HCT116 (cell line): Measurements from ENCODE around the gene TIMP3. TPM values are rescaled to one million over a fixed set of nuclear protein-coding genes. Genes with fewer than 3 reads are reported as not detected.

Experiments
- ATAC-seq: fragments of 200-7000 bp; cut with Tn5 transposase; 2 replicates; pipeline ENCODE4 v1.9.1; 2020; ENCODE audit warnings: mild to moderate bottlenecking, moderate library complexity
- BruUV-seq: library from RNA; stranded (reverse); fragments of 400-500 nt; replicated peaks from 2 replicates; lab custom pipeline; 2021; lab: Mats Ljungman, UMichigan
- CTCF ChIA-PET: fragments of 300-600 bp; sonication (Branson Sonifier 250); formaldehyde crosslinking; loops from one replicate; lab custom pipeline; 2021; ENCODE audit warnings: antibody characterized with exemption; lab: Charles Lee
- POLR2A ChIA-PET: fragments of 300-600, 350-600 bp; sonication (Branson Sonifier 250); formaldehyde crosslinking; loops from one replicate; lab custom pipeline; 2021; ENCODE audit warnings: antibody characterized with exemption; lab: Charles Lee
- RAD21 ChIA-PET, 2 experiments: fragments of 300-600 bp; sonication (Branson Sonifier 250); formaldehyde crosslinking; loops; one replicate each; lab custom pipeline; 2023; ENCODE audit warnings: low total read pairs in 2 of 2; ENCODE audit not compliant: uncharacterized antibody in 2 of 2, unreplicated experiment in 2 of 2, low non-redundant PET in 1 of 2; lab: Charles Lee
- DNase-seq: peaks from one replicate; pipeline ENCODE4 v3.0.0-alpha.2; 2010; ENCODE audit warnings: low read depth, low spot score
- H2AFZ ChIP-seq: fragments of 200-600 bp; shearing (Covaris generic), sonication (generic); 2 replicates; pipeline ENCODE4 v1.6.1; 2017; ENCODE audit warnings: low read depth, mixed run types, mixed read lengths, antibody characterized with exemption, low read length; ENCODE audit not compliant: poor library complexity, severe bottlenecking
- H3K27ac ChIP-seq: 2 replicates; pipeline ENCODE4 v1.5.1; 2012; ENCODE audit warnings: low read depth, low read length
- H3K27me3 ChIP-seq: fragments of 200-600 bp; sonication (generic); 2 replicates; pipeline ENCODE4 v1.6.1; 2016; ENCODE audit warnings: mixed run types, low read length, mixed read lengths; ENCODE audit not compliant: insufficient read depth
- H3K36me3 ChIP-seq, 2 experiments: fragments of 200-500 bp in 1 of 2; fragments of 200-600 bp in 1 of 2; sonication (Bioruptor generic) in 1 of 2; sonication (generic) in 1 of 2; 2 replicates each; pipeline versions ENCODE4 v1.5.1 to v1.6.1; 2014 to 2016; ENCODE audit warnings: low read length in 2 of 2, inconsistent platforms in 1 of 2, mixed read lengths in 1 of 2, mixed run types in 1 of 2; ENCODE audit not compliant: insufficient read depth in 2 of 2, control insufficient read depth in 1 of 2
- H3K4me1 ChIP-seq, 2 experiments: fragments of 200-600 bp in 1 of 2; sonication (generic) in 1 of 2; 2 replicates each; pipeline versions ENCODE4 v1.5.1 to v1.6.1; 2012 to 2017; ENCODE audit warnings: low read length in 2 of 2, inconsistent platforms in 1 of 2, mild to moderate bottlenecking in 1 of 2, mixed read lengths in 1 of 2, mixed run types in 1 of 2, moderate library complexity in 1 of 2; ENCODE audit not compliant: insufficient read depth in 2 of 2, control insufficient read depth in 1 of 2
- H3K4me2 ChIP-seq: fragments of 200-600 bp; sonication (generic); 2 replicates; pipeline ENCODE4 v1.6.1; 2017; ENCODE audit warnings: mixed run types, low read length, mixed read lengths
- H3K4me3 ChIP-seq, 2 experiments: fragments of 200-600 bp in 1 of 2; sonication (generic) in 1 of 2; replicated peaks in 1 of 2; 2 replicates each; pipeline ENCODE4 v1.5.1; 2011 to 2016; ENCODE audit warnings: low read length in 2 of 2, control low read depth in 1 of 2, low read depth in 1 of 2, mild to moderate bottlenecking in 1 of 2, mixed read lengths in 1 of 2, mixed run types in 1 of 2
- H3K79me2 ChIP-seq: fragments of 200-600 bp; sonication (generic); 2 replicates; pipeline ENCODE4 v1.6.1; 2017; ENCODE audit warnings: mild to moderate bottlenecking, mixed run types, low read length, moderate library complexity, mixed read lengths; ENCODE audit not compliant: insufficient read depth
- H3K9ac ChIP-seq: fragments of 200-600 bp; sonication (generic); 2 replicates; pipeline ENCODE4 v1.6.1; 2016; ENCODE audit warnings: low read length, mixed read lengths
- H3K9me2 ChIP-seq: fragments of 200-600 bp; sonication (generic), shearing (Covaris generic); 2 replicates; pipeline ENCODE4 v1.6.1; 2017; ENCODE audit warnings: mixed run types, mild to moderate bottlenecking, moderate library complexity; ENCODE audit not compliant: insufficient read depth
- H3K9me3 ChIP-seq, 2 experiments: fragments of 200-500 bp in 1 of 2; fragments of 200-600 bp in 1 of 2; sonication (Bioruptor generic) in 1 of 2; sonication (generic) in 1 of 2; 2 replicates each; pipeline ENCODE4 v1.6.1; 2014 to 2017; ENCODE audit warnings: low read length in 2 of 2, mixed read lengths in 2 of 2, inconsistent platforms in 1 of 2, low read depth in 1 of 2, mild to moderate bottlenecking in 1 of 2, mixed run types in 1 of 2, moderate library complexity in 1 of 2; ENCODE audit not compliant: control insufficient read depth in 1 of 2, insufficient read depth in 1 of 2
- H4K20me1 ChIP-seq: fragments of 200-600 bp; sonication (generic), shearing (Covaris generic); 2 replicates; pipeline ENCODE4 v1.6.1; 2017; ENCODE audit warnings: mixed run types, mild to moderate bottlenecking, moderate library complexity; ENCODE audit not compliant: insufficient read depth
- CBX3 ChIP-seq: IDR thresholded peaks from 2 replicates; pipeline ENCODE4 v1.6.1; 2012; ENCODE audit warnings: low read depth
- CEBPB ChIP-seq: IDR thresholded peaks from 2 replicates; pipeline ENCODE4 v1.6.1; 2012; ENCODE audit warnings: low read depth
- CTCF ChIP-seq, 3 experiments: fragments of 200-600 bp in 1 of 3; sonication (generic) in 1 of 3; IDR thresholded peaks in 2 of 3; conservative IDR thresholded peaks in 1 of 3; 2 replicates each; pipeline ENCODE4 v1.5.1; 2012 to 2017; ENCODE audit warnings: low read depth in 2 of 3, low read length in 2 of 3, antibody characterized with exemption in 1 of 3, borderline replicate concordance in 1 of 3, control low read depth in 1 of 3, mild to moderate bottlenecking in 1 of 3, mixed read lengths in 1 of 3, mixed run types in 1 of 3, moderate library complexity in 1 of 3; ENCODE audit not compliant: insufficient read depth in 1 of 3
- EGR1 ChIP-seq: IDR thresholded peaks from 2 replicates; pipeline ENCODE4 v1.6.1; 2012; ENCODE audit warnings: low read depth
- EZH2 ChIP-seq: fragments of 200-600 bp; sonication (generic); IDR thresholded peaks from 2 replicates; pipeline ENCODE4 v1.6.1; 2017; ENCODE audit warnings: antibody characterized with exemption, mixed run types
- EZH2phosphoT487 ChIP-seq: fragments of 200-600 bp; IDR thresholded peaks from 2 replicates; pipeline ENCODE4 v1.6.1; 2018; ENCODE audit warnings: antibody characterized with exemption, borderline replicate concordance
- JUND ChIP-seq: IDR thresholded peaks from 2 replicates; pipeline ENCODE4 v1.6.1; 2012
- POLR2AphosphoS5 ChIP-seq: IDR thresholded peaks from 2 replicates; pipeline ENCODE4 v1.6.1; 2011; ENCODE audit warnings: mild to moderate bottlenecking, low read depth, low read length, moderate library complexity
- RAD21 ChIP-seq: IDR thresholded peaks from 2 replicates; pipeline ENCODE4 v1.6.1; 2012; ENCODE audit warnings: low read depth, mild to moderate bottlenecking
- SP1 ChIP-seq: IDR thresholded peaks from 2 replicates; pipeline ENCODE4 v1.6.1; 2012; ENCODE audit warnings: low read depth
- SRF ChIP-seq: IDR thresholded peaks from 2 replicates; pipeline ENCODE4 v1.6.1; 2012; ENCODE audit warnings: low read depth
- TCF7L2 ChIP-seq: IDR thresholded peaks from 2 replicates; pipeline ENCODE4 v1.7.0; 2011; ENCODE audit warnings: borderline replicate concordance, inconsistent platforms; ENCODE audit not compliant: insufficient read depth, insufficient read length; ENCODE audit errors: extremely low read depth
- ZBTB33 ChIP-seq: IDR thresholded peaks from 2 replicates; pipeline ENCODE4 v1.6.1; 2011; ENCODE audit warnings: mild to moderate bottlenecking, low read length, moderate library complexity; ENCODE audit not compliant: insufficient replicate concordance; ENCODE audit errors: extremely low read depth
- ZNF274 ChIP-seq: fragments of 200-500 bp; sonication (Bioruptor generic); IDR thresholded peaks from 2 replicates; pipeline ENCODE4 v1.6.1; 2014; ENCODE audit warnings: mild to moderate bottlenecking, low read depth, low read length, inconsistent platforms
- intact Hi-C: fragments of 100-400 bp; cut with micrococcal nuclease; formaldehyde crosslinking; loops from 2 replicates; pipeline ENCODE4 v1.10.0; 2022
- total RNA-seq: library from RNA; stranded (reverse); gene quantifications from one replicate; pipeline ENCODE4 v1.2.1, GENCODE V29; 2021; ENCODE audit not compliant: unreplicated experiment

The TIMP3 gene
- total RNA-seq, 1 experiment from 2014 or later: 2.2 TPM

DNA sequence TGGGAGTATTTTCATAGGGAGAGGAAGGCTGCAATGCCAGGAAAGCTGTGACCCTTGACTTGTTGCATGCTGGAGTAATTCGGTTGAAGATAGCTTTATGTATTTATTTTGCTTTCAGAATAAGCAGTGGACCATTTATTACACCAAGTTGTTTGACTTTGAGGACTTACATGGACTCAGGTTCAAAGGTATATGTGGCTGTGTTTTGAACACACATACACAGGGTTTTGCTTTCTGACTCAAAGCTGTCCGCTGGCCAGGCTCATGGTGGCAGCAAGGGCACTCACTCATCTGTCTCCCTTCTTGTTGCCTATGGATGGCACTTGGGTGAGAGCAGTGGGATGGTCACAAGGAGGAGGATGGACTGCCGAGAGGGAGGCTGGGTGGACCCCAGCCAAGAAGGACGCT lies 6.5 kb downstream of the TIMP3 start:
- H3K79me2 ChIP-seq: no peaks in the 10 kb centered on the region
- ChIA-PET POLR2A (no interaction called here), RAD21 (no interaction called here), CTCF (interaction anchor here (1.7 kb wide), 1 partner anchor 11 kb away, joined by 11 read pairs; no protein-coding TSS in a partner anchor)
- H3K4me3 ChIP-seq: no peak overlapping the region
- H2AFZ ChIP-seq: no peak overlapping the region
- H3K9me2 ChIP-seq: no peaks in the 10 kb centered on the region
- TF ChIP-seq SP1: no peak
- no peak overlapping the region for H3K9ac ChIP-seq
- no peak overlapping the region for H3K27ac ChIP-seq
- H4K20me1 ChIP-seq: no peaks in the 10 kb centered on the region
- H3K36me3 ChIP-seq: no peaks in the 10 kb centered on the region
- BruUV-seq: no TSS peak
- ATAC-seq (no peak), DNase-seq (no peak)
- intact Hi-C loops: loop anchor here (10.0 kb wide), 1 partner anchor 63 kb away; no protein-coding TSS in a partner anchor
- H3K27me3 ChIP-seq: peaks cover 15% of the 10 kb centered on the region; the same call in 1 of the 2 replicates
- H3K9me3 ChIP-seq: no peaks in the 10 kb centered on the region
- H3K4me1 ChIP-seq: peaks cover 0 to 4% of the 10 kb centered on the region in 2 experiments; a peak in 1 of 4 replicates
- H3K4me2 ChIP-seq: no peak overlapping the region

- RAD21 ChIA-PET: no interaction called here
- intact Hi-C loops: loop anchor here (10.0 kb wide), 1 partner anchor 65 kb away; no protein-coding TSS in a partner anchor
- Histone ChIP-seq H3K9me2 (no peaks in the 10 kb centered on the region), H3K27me3 (peaks cover 15% of the 10 kb centered on the region; the same call in 1 of the 2 replicates), H3K9me3 (no peaks in the 10 kb centered on the region), H3K4me1 (no peaks in the 10 kb centered on the region), H3K9ac (no peak overlapping the region), H3K4me3 (no peak overlapping the region), H3K36me3 (no peaks in the 10 kb centered on the region), H3K79me2 (no peaks in the 10 kb centered on the region), H3K27ac (no peak overlapping the region), H4K20me1 (no peaks in the 10 kb centered on the region), H3K4me2 (no peak overlapping the region), H2AFZ (no peak overlapping the region)
- POLR2A ChIA-PET: no interaction called here
- CTCF ChIA-PET: interaction anchor here (0.9 to 1.9 kb wide), 2 partner anchors 13 to 15 kb away, joined by 3 to 11 read pairs; no protein-coding TSS in a partner anchor
- no TSS peak for BruUV-seq
- ATAC-seq: no peak
- no peak for DNase-seq
- TF ChIP-seq CTCF (IDR thresholded peaks at IDR 0.05 in 2 of 3, conservative IDR thresholded peaks at IDR 0.05 in 1 of 3; ENCODE audit: borderline replicate concordance in 1 of 3, insufficient read depth in 1 of 3, low read depth in 2 of 3, low read length in 2 of 3) (no peak), SRF (no peak), SP1 (no peak), EGR1 (no peak), TCF7L2 (no peak), JUND (no peak), EZH2 (no peak), CEBPB (no peak), ZNF274 (no peak), POLR2AphosphoS5 (no peak), RAD21 (no peak), CBX3 (no peak), EZH2phosphoT487 (no peak), ZBTB33 (no peak)
Observed at GRCh38 chr22:32809786-32810554, 8.5 kb downstream of the TIMP3 start.
